IMR-90 (cell line): Measurements from ENCODE around the gene PITPNC1.

ENCODE experiments used
- CEBPB ChIP-seq: IDR thresholded peaks from 2 replicates; pipeline ENCODE4 v1.6.1; 2012; ENCODE audit warnings: low read depth, low read length, improper control_type of control experiment
- CTCF ChIP-seq: conservative IDR thresholded peaks from 2 replicates; pipeline ENCODE4 v1.5.1; 2012; ENCODE audit warnings: mild to moderate bottlenecking, low read depth, low read length, improper control_type of control experiment
- MAFK ChIP-seq: IDR thresholded peaks from 2 replicates; pipeline ENCODE4 v1.6.1; 2012; ENCODE audit warnings: low read depth, low read length, improper control_type of control experiment
- MAZ ChIP-seq: IDR thresholded peaks from 2 replicates; pipeline ENCODE4 v1.6.1; 2012; ENCODE audit warnings: low read depth, mild to moderate bottlenecking, low read length, improper control_type of control experiment, moderate library complexity, borderline replicate concordance
- MXI1 ChIP-seq: IDR thresholded peaks from 2 replicates; pipeline ENCODE4 v1.6.1; 2012; ENCODE audit warnings: low read depth, mild to moderate bottlenecking, low read length, moderate library complexity, borderline replicate concordance
- POLR2A ChIP-seq: IDR thresholded peaks from 2 replicates; pipeline ENCODE4 v1.6.1; 2012; ENCODE audit warnings: mild to moderate bottlenecking, low read depth, low read length
- RAD21 ChIP-seq: IDR thresholded peaks from 2 replicates; pipeline ENCODE4 v1.6.1; 2012; ENCODE audit warnings: low read length, improper control_type of control experiment
- RFX5 ChIP-seq: IDR thresholded peaks from 2 replicates; pipeline ENCODE4 v1.8.0; 2012; ENCODE audit warnings: low read depth, mild to moderate bottlenecking, low read length, moderate library complexity
- TF ChIP-seq, protein P1 (sequence below): fragments of 150-350 bp; IDR thresholded peaks from 2 replicates; pipeline ENCODE4 v1.6.1; 2016; ENCODE audit warnings: low read depth, mild to moderate bottlenecking, low read length, moderate library complexity, borderline replicate concordance

DNA sequence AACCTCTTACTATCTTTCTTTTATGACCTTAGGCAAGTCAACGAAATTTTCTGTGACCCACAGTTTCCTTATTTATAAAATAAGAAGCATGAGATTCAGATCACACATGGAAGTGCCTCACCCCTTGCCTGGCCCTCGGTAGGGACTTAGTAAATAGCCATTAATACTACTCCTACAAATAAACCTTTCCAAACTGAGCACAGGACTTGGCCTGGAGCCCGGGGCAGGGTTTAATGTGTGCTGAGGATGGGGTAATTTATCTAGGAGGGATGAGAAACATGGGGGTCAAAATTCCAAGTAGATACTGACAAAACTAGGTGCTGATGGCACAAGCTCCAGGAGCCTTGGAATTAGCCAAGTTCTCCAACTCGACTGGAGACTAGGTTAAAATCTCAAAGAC lies 35.0 kb downstream of the PITPNC1 start:
- TF ChIP-seq CEBPB (no peak), CTCF (no peak), POLR2A (no peak), RFX5 (no peak), MAFK (no peak), RAD21 (no peak), MAZ (no peak), MXI1 (no peak)
- TF ChIP-seq, protein P1, sequence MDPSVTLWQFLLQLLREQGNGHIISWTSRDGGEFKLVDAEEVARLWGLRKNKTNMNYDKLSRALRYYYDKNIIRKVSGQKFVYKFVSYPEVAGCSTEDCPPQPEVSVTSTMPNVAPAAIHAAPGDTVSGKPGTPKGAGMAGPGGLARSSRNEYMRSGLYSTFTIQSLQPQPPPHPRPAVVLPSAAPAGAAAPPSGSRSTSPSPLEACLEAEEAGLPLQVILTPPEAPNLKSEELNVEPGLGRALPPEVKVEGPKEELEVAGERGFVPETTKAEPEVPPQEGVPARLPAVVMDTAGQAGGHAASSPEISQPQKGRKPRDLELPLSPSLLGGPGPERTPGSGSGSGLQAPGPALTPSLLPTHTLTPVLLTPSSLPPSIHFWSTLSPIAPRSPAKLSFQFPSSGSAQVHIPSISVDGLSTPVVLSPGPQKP: no peak
